ENCODE results near the gene ASB16.
A peak's percentile ranks its signal among the peaks of the same experiment; 100 is the strongest.
"Not testable (repeated sequence)": the region's sequence is repeated elsewhere in the genome, so short reads cannot be mapped to it uniquely, and the experiment has no call there.

ASB16 gene

GRCh38 chr17:44149066-44149465 lies 21.4 kb upstream of the ASB16 start:
- not testable (repeated sequence) for DNase-seq

DNA sequence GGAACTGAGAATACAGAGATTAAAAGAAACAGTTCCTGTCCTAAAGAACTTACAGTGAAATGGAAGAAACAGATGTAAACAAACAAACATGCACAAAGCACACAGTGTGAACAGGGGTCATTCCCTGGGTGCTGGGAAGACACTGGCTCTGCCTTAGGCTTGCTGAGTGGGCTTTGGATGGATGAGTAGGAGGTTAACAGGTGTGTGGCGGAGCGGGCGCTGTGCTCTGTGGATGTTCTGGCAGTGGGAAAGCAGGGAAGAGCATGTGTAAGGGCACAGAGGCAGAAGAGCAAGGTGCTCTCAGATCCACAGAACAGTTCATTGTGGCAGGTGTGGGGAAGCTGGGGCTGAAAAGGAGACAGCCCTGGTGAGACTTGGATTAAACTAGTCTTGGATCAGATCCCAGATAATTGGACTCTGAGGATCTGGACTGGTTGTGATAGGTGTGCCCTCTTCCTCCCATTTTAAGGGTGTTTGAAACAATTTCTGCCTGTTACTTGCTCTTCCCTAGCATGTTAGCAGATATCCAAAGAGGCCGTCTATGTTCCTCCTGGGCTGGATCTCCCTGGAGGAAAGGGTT lies 20.7 kb upstream of the ASB16 start:
- DNase-seq, result no peak

DNA sequence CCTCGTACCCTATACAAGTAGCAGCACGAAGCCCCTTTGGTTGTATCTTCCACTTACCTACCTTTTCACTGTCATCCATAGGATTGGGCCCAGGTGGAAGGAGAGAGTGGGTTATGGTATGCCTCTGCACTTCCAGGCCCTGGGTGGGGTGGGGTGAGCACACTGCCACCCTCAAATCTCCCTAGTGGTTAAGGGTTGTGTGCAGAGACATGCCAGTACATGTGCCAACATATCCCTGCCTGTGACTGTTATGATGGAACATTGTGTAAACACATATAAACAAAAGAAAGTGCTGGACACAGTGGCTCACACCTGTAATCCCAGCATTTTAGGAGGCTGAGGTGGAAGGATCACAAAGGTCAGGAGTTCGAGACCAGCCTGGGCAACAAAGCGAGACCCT lies 17.6 kb upstream of the ASB16 start:
- no peak for DNase-seq

- no peak for DNase-seq
These were observed 15.0 kb upstream of the ASB16 start for GRCh38 chr17:44155488-44155887.

DNA sequence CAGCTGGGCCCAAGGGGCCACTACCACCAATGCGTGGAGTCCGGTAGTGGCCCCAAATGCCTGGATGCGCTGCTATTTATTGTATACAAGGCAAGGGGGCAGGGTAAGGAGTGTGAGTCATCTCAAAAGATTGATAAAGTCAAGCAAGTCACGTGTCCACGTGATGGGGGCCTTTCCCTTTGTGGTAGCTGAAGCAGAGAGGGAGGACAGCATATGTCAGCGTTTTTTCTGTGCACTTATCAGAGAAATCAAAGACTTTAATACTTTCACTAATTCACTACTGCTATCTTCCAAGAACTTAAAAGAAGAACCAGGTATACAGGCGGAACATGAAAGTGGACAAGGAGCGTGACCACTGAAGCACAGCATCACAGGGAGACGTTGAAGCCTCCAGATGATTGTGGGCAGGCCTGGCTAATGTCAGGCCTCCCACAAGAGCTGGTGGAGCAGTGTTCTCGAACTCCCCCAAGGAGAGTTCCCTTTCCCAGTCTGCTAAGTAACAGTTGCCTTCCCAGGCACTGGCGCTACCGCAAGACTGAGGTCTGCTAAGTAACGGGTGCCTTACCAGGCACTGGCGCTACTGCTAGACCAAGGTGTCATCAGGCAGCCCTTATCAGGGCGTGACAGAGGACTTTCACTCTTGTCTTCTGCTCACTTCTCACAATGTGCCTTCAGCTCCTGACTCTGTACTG lies 10.8 kb upstream of the ASB16 start:
- peak; percentile 24 for DNase-seq

- no peak for DNase-seq
These were observed 6.0 kb upstream of the ASB16 start for GRCh38 chr17:44164476-44164875.

GRCh38 chr17:44167181-44167861 lies 3.2 kb upstream of the ASB16 start:
- no peak for DNase-seq

DNA sequence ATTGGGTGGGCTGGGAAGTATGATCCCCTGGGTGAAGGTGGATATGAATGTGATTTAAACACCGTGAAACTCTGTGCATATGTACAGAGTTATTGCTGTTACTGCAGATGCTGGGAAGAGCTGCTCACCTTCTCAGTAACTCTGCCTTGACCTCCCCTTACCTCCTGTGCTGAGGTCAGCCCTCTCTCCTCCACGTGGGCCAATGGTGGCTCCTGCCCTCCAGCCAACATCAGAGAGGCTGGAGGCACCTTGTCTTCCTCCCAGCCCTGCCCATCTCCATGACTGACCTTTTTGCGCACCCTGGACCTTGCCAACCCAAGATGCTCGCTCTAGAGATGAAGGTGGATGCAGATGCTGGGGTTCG lies 387 bp upstream of the ASB16 start:
- DNase-seq, result no peak

DNA sequence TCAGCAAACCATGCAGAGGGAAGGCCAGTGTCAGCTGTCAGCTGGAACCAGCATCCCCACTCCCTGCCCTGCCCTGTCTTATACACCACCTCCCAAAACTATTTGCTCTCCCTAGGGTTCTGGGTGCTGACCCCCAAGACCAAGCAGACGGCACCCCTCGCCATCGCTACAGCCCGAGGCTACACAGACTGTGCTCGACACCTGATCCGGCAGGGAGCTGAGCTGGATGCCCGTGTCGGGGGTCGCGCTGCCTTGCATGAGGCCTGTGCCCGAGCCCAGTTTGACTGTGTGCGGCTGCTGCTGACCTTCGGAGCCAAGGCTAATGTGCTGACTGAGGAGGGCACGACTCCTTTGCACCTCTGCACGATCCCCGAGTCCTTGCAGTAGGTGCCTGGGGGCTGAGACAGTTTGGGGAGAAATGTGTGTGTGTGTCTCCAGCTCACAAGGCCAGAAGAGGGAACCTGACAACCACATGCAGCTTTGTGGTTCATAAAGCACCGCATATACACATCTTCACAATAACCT lies 1.5 kb downstream of the ASB16 start:
- no peak for DNase-seq

DNA sequence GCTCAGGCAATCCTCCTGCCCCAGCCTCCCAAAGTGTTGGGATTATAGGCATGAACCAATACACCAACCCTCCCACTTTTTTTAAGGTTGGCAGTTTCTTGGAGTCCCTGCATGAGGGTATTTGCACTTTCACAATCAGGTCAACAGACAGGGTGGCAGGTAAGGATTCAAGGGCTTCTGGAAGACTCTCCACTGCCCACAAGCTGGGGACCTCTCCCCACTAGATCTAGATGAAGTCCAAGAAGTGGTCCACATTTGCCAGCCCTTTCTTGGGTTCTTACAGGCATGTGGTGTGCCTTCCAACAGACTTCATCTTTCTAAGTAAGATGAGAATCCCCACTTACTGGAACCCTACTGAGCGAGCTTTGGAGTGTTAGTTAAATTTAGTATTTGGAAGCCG lies 3.9 kb downstream of the ASB16 start:
- DNase-seq, result no peak

DNA sequence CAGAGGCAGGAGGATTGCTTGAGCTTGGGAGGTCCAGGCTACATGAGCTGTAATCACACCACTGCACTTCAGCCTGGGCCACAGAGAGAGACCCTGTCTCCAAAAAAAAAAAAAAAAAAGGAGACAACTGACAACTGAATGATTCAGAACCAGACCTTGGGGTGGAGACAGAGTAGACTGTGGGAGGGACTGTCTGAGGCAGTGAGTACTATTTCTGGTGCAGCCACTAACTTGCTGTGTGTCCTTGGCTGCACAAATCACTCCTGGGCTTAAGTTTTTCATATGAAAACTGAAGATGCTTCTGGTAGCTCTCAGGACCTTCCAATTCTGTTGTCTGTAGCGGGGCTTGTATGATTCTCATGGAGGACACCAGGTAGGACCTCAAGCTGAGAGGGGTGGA lies 5.8 kb downstream of the ASB16 start:
- DNase-seq, result no peak

DNA sequence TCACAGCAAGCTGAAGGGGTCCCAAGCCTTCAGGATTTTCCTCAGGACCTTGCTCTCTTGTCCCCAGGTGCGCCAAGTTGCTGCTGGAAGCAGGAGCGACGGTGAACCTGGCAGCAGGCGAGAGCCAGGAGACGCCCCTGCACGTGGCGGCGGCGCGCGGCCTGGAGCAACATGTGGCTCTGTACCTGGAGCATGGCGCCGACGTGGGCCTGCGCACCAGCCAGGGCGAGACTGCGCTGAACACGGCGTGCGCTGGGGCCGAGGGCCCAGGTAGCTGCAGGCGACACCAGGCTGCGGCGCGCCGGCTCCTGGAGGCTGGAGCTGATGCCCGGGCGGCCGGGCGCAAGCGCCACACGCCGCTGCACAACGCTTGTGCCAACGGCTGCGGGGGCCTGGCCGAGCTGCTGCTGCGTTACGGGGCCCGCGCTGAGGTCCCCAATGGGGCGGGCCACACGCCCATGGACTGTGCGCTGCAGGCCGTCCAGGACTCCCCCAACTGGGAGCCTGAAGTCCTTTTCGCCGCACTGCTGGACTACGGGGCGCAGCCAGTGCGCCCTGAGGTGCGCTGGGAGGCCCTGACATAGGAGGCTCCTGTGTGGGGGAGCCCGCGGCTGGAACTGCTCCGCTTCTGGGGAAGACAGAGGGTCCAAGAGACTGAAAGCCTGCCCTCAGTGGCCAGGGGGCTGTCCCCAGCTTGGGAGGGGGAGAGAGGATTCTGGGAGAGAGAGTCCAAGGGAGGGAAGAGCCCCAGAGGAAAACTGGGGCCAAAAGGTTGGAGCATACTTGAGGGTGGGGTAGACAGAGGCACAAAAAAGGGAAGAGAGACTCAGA lies 6.4 kb downstream of the ASB16 start:
- no peak for DNase-seq

DNA sequence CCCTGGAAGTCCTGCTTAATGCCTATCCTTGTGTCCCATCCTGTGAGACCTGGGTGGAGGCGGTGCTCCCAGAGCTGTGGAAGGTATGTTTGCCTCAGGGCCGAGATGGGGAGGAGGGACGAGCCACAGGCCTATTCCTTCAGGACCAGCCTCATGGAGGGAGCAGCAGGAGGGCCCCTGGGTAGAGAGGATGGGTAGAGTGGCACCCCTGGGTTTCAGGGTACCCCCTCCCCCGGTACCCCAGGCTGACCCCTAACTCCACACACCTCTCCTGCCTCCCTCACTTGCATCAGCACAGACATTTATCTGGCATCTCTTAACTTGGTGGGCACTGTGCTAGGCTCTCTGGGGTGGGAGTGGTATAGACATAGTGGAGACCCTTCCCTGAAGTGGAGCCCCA lies 7.1 kb downstream of the ASB16 start:
- DNase-seq, result no peak

DNA sequence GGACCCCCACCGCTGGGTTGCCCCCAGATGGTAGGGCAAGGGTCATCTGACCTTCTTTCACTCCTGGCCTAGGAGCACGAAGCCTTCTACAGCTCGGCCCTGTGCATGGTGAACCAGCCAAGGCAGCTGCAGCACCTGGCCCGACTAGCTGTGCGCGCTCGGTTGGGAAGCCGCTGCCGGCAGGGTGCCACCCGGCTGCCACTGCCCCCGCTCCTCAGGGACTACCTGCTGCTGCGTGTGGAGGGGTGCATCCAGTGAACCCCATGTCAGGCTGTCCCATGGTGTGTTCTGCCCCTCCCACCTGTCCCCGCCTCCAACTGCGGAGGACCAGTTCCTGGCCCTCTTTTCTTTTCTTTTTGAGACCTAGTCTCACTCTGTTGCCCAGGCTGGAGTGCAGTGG lies 7.6 kb downstream of the ASB16 start:
- no peak for DNase-seq

- no peak for DNase-seq
These were observed 12.5 kb downstream of the ASB16 start for GRCh38 chr17:44183024-44183423.

DNA sequence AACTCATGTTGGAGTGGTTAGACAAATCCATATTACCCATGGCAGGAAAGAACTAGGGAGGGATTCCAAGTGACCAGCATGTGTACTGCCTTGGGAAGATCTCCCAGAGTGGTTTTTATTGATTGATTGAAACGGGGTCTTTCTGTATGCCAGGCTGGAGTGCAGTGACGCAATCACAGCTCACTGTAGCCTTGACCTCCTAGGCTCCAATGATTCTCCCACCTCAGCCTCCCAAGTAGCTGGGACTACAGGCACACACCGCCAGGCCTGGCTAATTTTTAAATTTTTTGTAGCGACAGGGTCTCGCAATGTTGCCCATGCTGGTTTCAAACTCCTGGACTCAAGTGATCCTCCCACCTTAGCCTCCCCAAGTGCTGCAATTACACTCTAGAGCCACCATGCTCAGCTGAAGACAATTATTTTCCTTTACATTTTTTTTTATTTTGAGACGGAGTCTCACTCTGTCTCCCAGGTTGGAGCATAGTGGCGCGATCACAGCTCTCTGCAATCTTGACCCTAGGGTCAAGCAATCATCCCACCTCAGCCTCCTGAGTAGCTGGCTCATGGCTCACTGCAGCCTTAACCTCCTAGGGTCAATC lies 13.8 kb downstream of the ASB16 start:
- no peak for DNase-seq

- peak; percentile 100 for DNase-seq
These were observed 16.0 kb downstream of the ASB16 start, which contains the start of gene TMUB2 for GRCh38 chr17:44186307-44187130. Gene TMUB2, plus strand, starts transcription at chr17:44186972. Its CDS starts 737 bp downstream, at chr17:44187709.

- no peak for DNase-seq
These were observed 16.8 kb downstream of the ASB16 start for GRCh38 chr17:44187131-44187899.

DNA sequence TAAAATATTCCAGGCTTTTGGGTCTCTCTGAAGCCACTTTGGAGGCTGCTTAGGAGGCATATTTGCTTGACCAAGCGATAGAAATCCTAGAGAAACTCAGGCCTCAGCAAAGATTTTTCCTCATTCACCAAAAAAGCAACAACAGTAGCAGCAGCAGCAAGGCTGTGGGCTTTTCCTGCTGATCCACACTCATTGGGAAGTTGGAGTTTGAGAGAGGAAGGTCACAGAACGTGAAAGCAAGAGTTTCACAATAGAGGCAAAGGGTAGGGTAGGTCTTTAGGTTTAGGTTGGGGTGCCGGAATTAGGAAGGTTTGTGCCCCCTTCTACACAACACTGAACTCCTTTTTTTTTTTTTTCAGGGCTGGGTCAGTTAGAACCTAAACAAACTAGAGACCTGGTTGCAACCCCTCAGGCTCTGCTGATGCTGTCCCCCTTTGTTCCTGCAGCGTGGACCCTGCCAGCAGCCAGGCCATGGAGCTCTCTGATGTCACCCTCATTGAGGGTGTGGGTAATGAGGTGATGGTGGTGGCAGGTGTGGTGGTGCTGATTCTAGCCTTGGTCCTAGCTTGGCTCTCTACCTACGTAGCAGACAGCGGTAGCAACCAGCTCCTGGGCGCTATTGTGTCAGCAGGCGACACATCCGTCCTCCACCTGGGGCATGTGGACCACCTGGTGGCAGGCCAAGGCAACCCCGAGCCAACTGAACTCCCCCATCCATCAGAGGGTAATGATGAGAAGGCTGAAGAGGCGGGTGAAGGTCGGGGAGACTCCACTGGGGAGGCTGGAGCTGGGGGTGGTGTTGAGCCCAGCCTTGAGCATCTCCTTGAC lies 18.3 kb downstream of the ASB16 start:
- DNase-seq, result no peak

- DNase-seq, result no peak
These were observed 20.0 kb downstream of the ASB16 start for GRCh38 chr17:44190481-44190880.
